Naive B cell (primary cell): ENCODE results near the gene LRRC10B. TPM values are rescaled to one million over a fixed set of nuclear protein-coding genes. Genes with fewer than 3 reads are reported as not detected.
A peak's percentile ranks its signal among the peaks of the same experiment; 100 is the strongest.

Experiments
- ATAC-seq, 2 donors: fragments of 150-1000 bp; cut with Tn5 transposase; 2 replicates each; pipeline ENCODE4 v1.10.0; 2021; ENCODE audit warnings: low read depth in 2 of 2, mild to moderate bottlenecking in 2 of 2, moderate library complexity in 2 of 2
- DNase-seq: peaks from one replicate; pipeline ENCODE4 v3.0.0; 2022
- H3K27ac Mint-ChIP-seq, 6 donors: one replicate each; pipeline ENCODE4 v1.8.0; 2020 to 2022; ENCODE audit warnings: mild to moderate bottlenecking in 6 of 6, mixed read lengths in 6 of 6, moderate library complexity in 5 of 6, inconsistent platforms in 2 of 6
- H3K27me3 Mint-ChIP-seq, 3 donors: one replicate each; pipeline ENCODE4 v1.8.0; 2021 to 2022; ENCODE audit warnings: mixed read lengths in 3 of 3, mild to moderate bottlenecking in 1 of 3
- H3K36me3 Mint-ChIP-seq, 2 donors: one replicate each; pipeline ENCODE4 v1.8.0; 2020 to 2022; ENCODE audit warnings: mixed read lengths in 2 of 2, inconsistent platforms in 1 of 2, mild to moderate bottlenecking in 1 of 2
- H3K4me1 Mint-ChIP-seq, 3 donors: one replicate each; pipeline ENCODE4 v1.8.0; 2020 to 2022; ENCODE audit warnings: mixed read lengths in 3 of 3, inconsistent platforms in 1 of 3, mild to moderate bottlenecking in 1 of 3, moderate library complexity in 1 of 3
- H3K4me3 Mint-ChIP-seq, 8 donors: one replicate each; pipeline ENCODE4 v1.8.0; 2020 to 2022; ENCODE audit warnings: mild to moderate bottlenecking in 8 of 8, mixed read lengths in 8 of 8, moderate library complexity in 8 of 8, inconsistent platforms in 2 of 8
- H3K9me3 Mint-ChIP-seq, 7 donors: one replicate each; pipeline ENCODE4 v1.8.0; 2020 to 2022; ENCODE audit warnings: mixed read lengths in 7 of 7, mild to moderate bottlenecking in 5 of 7, inconsistent platforms in 2 of 7, moderate library complexity in 1 of 7
- polyA plus RNA-seq, 6 donors: library from polyadenylated mRNA; unstranded; fragments of 300-500 nt; fragmentation: Illumina TruSeq; gene quantifications; one replicate each; pipeline ENCODE4 v1.2.3, GENCODE V29; 2021; ENCODE audit warnings: low read depth in 6 of 6

LRRC10B gene
- polyA plus RNA-seq, 6 donors from 2014 or later = 0.12 TPM; not detected in 5

GRCh38 chr11:61543606-61544306 is 35.2 kb downstream of the LRRC10B start:
- Mint-ChIP-seq H3K9me3 (peaks cover 0 to 4% (median 0%) of the 10 kb centered on the region in 7 donors), H3K4me1 (peaks cover 6 to 19% (median 9%) of the 10 kb centered on the region in 3 donors), H3K4me3 (no peak overlapping the region), H3K27me3 (peaks cover 12 to 68% (median 67%) of the 10 kb centered on the region in 3 donors), H3K36me3 (peaks cover 0 to 10% of the 10 kb centered on the region in 2 donors), H3K27ac (no peak overlapping the region)
- ATAC-seq (no peak), DNase-seq (no peak)

- Mint-ChIP-seq H3K9me3 (peaks cover 0 to 4% (median 0%) of the 10 kb centered on the region in 7 donors), H3K36me3 (peaks cover 0 to 10% of the 10 kb centered on the region in 2 donors), H3K27me3 (peaks cover 9 to 67% (median 67%) of the 10 kb centered on the region in 3 donors), H3K4me1 (peaks cover 6 to 19% (median 9%) of the 10 kb centered on the region in 3 donors), H3K4me3 (no peak overlapping the region), H3K27ac (no peak overlapping the region)
- DNase-seq (no peak), ATAC-seq (no peak)
Measured at GRCh38 chr11:61544466-61544865, 35.9 kb downstream of the LRRC10B start.

- ATAC-seq = no peak
- peaks cover 9 to 67% (median 59%) of the 10 kb centered on the region in 3 donors for H3K27me3 Mint-ChIP-seq
- H3K36me3 Mint-ChIP-seq = peaks cover 0 to 10% of the 10 kb centered on the region in 2 donors
- peaks cover 0 to 4% (median 0%) of the 10 kb centered on the region in 7 donors for H3K9me3 Mint-ChIP-seq
- H3K4me3 Mint-ChIP-seq = no peak overlapping the region
- H3K4me1 Mint-ChIP-seq = peaks cover 6 to 19% (median 9%) of the 10 kb centered on the region in 3 donors
- H3K27ac Mint-ChIP-seq = peak overlapping the region in 1 of 6 donors; percentile 74
- DNase-seq = no peak
Measured at GRCh38 chr11:61545341-61545740, 36.8 kb downstream of the LRRC10B start.

- peaks cover 6 to 21% (median 9%) of the 10 kb centered on the region in 3 donors for H3K4me1 Mint-ChIP-seq
- ATAC-seq = no peak
- no peak for DNase-seq
- peaks cover 0 to 4% (median 0%) of the 10 kb centered on the region in 7 donors for H3K9me3 Mint-ChIP-seq
- H3K27me3 Mint-ChIP-seq = peaks cover 9 to 66% (median 59%) of the 10 kb centered on the region in 3 donors
- H3K36me3 Mint-ChIP-seq = peaks cover 0 to 10% of the 10 kb centered on the region in 2 donors
- no peak overlapping the region for H3K4me3 Mint-ChIP-seq
- peak overlapping the region in 1 of 6 donors; percentile 51 for H3K27ac Mint-ChIP-seq
Measured at GRCh38 chr11:61545921-61546320, 37.4 kb downstream of the LRRC10B start.

- peaks cover 0 to 4% (median 0%) of the 10 kb centered on the region in 7 donors for H3K9me3 Mint-ChIP-seq
- peaks cover 0 to 10% of the 10 kb centered on the region in 2 donors for H3K36me3 Mint-ChIP-seq
- no peak overlapping the region for H3K4me3 Mint-ChIP-seq
- peaks cover 3 to 20% (median 5%) of the 10 kb centered on the region in 3 donors for H3K4me1 Mint-ChIP-seq
- DNase-seq (no peak), ATAC-seq (no peak)
- H3K27ac Mint-ChIP-seq = peak overlapping the region in 1 of 6 donors; percentile 51
- H3K27me3 Mint-ChIP-seq = peaks cover 3 to 63% (median 59%) of the 10 kb centered on the region in 3 donors
Measured at GRCh38 chr11:61546663-61547062, 38.1 kb downstream of the LRRC10B start.

GRCh38 chr11:61547246-61547645 is 38.7 kb downstream of the LRRC10B start:
- DNase-seq (no peak), ATAC-seq (no peak)
- H3K27me3 Mint-ChIP-seq = peaks cover 3 to 61% (median 55%) of the 10 kb centered on the region in 3 donors
- H3K27ac Mint-ChIP-seq = no peak overlapping the region
- no peak overlapping the region for H3K4me3 Mint-ChIP-seq
- peaks cover 0 to 10% of the 10 kb centered on the region in 2 donors for H3K36me3 Mint-ChIP-seq
- H3K9me3 Mint-ChIP-seq = peaks cover 0 to 4% (median 0%) of the 10 kb centered on the region in 7 donors
- H3K4me1 Mint-ChIP-seq = peaks cover 0 to 17% (median 4%) of the 10 kb centered on the region in 3 donors

GRCh38 chr11:61549177-61549576 is 40.6 kb downstream of the LRRC10B start:
- no peak overlapping the region for H3K4me3 Mint-ChIP-seq
- H3K9me3 Mint-ChIP-seq = peaks cover 0 to 4% (median 0%) of the 10 kb centered on the region in 7 donors
- no peak for ATAC-seq
- peaks cover 9 to 72% (median 68%) of the 10 kb centered on the region in 3 donors for H3K27me3 Mint-ChIP-seq
- no peak for DNase-seq
- no peak overlapping the region for H3K27ac Mint-ChIP-seq
- H3K4me1 Mint-ChIP-seq = peaks cover 5 to 16% (median 14%) of the 10 kb centered on the region in 3 donors
- peaks cover 0 to 10% of the 10 kb centered on the region in 2 donors for H3K36me3 Mint-ChIP-seq

- peaks cover 14 to 77% (median 71%) of the 10 kb centered on the region in 3 donors for H3K27me3 Mint-ChIP-seq
- no peak overlapping the region for H3K27ac Mint-ChIP-seq
- H3K4me3 Mint-ChIP-seq = no peak overlapping the region
- peaks cover 0 to 10% of the 10 kb centered on the region in 2 donors for H3K36me3 Mint-ChIP-seq
- peaks cover 0 to 4% (median 0%) of the 10 kb centered on the region in 7 donors for H3K9me3 Mint-ChIP-seq
- DNase-seq (no peak), ATAC-seq (no peak)
- peaks cover 8 to 19% (median 14%) of the 10 kb centered on the region in 3 donors for H3K4me1 Mint-ChIP-seq
Measured at GRCh38 chr11:61549662-61550568, 41.4 kb downstream of the LRRC10B start.

- DNase-seq (no peak), ATAC-seq (no peak)
- H3K27ac Mint-ChIP-seq = no peak overlapping the region
- H3K36me3 Mint-ChIP-seq = peaks cover 0 to 3% of the 10 kb centered on the region in 2 donors
- H3K4me3 Mint-ChIP-seq = peak overlapping the region in 1 of 8 donors; percentile 25
- H3K4me1 Mint-ChIP-seq = peaks cover 12 to 15% (median 14%) of the 10 kb centered on the region in 3 donors
- peaks cover 0 to 2% (median 0%) of the 10 kb centered on the region in 7 donors for H3K9me3 Mint-ChIP-seq
- H3K27me3 Mint-ChIP-seq = peaks cover 18 to 76% (median 69%) of the 10 kb centered on the region in 3 donors
Measured at GRCh38 chr11:61550665-61551227, 42.2 kb downstream of the LRRC10B start.

GRCh38 chr11:61551634-61552033 is 43.1 kb downstream of the LRRC10B start:
- Mint-ChIP-seq H3K4me3 (no peak overlapping the region), H3K27ac (no peak overlapping the region), H3K4me1 (peaks cover 11 to 16% (median 14%) of the 10 kb centered on the region in 3 donors), H3K36me3 (peaks cover 0 to 5% of the 10 kb centered on the region in 2 donors), H3K27me3 (peaks cover 25 to 84% (median 69%) of the 10 kb centered on the region in 3 donors), H3K9me3 (peaks cover 0 to 5% (median 0%) of the 10 kb centered on the region in 7 donors)
- DNase-seq (no peak), ATAC-seq (no peak)

- H3K27me3 Mint-ChIP-seq = peaks cover 30 to 86% (median 72%) of the 10 kb centered on the region in 3 donors
- peak overlapping the region in 1 of 8 donors; percentile 68 for H3K4me3 Mint-ChIP-seq
- H3K4me1 Mint-ChIP-seq = peaks cover 14 to 16% (median 15%) of the 10 kb centered on the region in 3 donors
- H3K9me3 Mint-ChIP-seq = peaks cover 0 to 5% (median 0%) of the 10 kb centered on the region in 7 donors
- ATAC-seq (no peak), DNase-seq (no peak)
- H3K27ac Mint-ChIP-seq = no peak overlapping the region
- H3K36me3 Mint-ChIP-seq = peaks cover 0 to 10% of the 10 kb centered on the region in 2 donors
Measured at GRCh38 chr11:61552108-61552635, 43.6 kb downstream of the LRRC10B start.

- Mint-ChIP-seq H3K4me1 (peaks cover 14 to 21% (median 15%) of the 10 kb centered on the region in 3 donors), H3K27me3 (peaks cover 43 to 86% (median 69%) of the 10 kb centered on the region in 3 donors), H3K9me3 (peaks cover 0 to 3% (median 0%) of the 10 kb centered on the region in 7 donors), H3K36me3 (peaks cover 0 to 10% of the 10 kb centered on the region in 2 donors), H3K27ac (peak overlapping the region in 1 of 6 donors; percentile 62), H3K4me3 (no peak overlapping the region)
- no peak for DNase-seq
- ATAC-seq = no peak
Measured at GRCh38 chr11:61553373-61554171, 45.0 kb downstream of the LRRC10B start.
